GM18505 (cell line): ENCODE results near the gene MCMBP.
"Not testable (repeated sequence)": the region's sequence is repeated elsewhere in the genome, so short reads cannot be mapped to it uniquely, and the experiment has no call there.

Source experiments
- ATAC-seq: cut with Tn5 transposase; IDR thresholded peaks from one replicate; pipeline ENCODE4 v1.9.1; 2021; ENCODE audit not compliant: unreplicated experiment
- POLR2A ChIP-seq: IDR thresholded peaks from 4 replicates; pipeline ENCODE4 v1.6.1; 2011; ENCODE audit warnings: borderline replicate concordance; ENCODE audit not compliant: insufficient read depth, insufficient read length; ENCODE audit errors: extremely low read depth

MCMBP gene, protein sequence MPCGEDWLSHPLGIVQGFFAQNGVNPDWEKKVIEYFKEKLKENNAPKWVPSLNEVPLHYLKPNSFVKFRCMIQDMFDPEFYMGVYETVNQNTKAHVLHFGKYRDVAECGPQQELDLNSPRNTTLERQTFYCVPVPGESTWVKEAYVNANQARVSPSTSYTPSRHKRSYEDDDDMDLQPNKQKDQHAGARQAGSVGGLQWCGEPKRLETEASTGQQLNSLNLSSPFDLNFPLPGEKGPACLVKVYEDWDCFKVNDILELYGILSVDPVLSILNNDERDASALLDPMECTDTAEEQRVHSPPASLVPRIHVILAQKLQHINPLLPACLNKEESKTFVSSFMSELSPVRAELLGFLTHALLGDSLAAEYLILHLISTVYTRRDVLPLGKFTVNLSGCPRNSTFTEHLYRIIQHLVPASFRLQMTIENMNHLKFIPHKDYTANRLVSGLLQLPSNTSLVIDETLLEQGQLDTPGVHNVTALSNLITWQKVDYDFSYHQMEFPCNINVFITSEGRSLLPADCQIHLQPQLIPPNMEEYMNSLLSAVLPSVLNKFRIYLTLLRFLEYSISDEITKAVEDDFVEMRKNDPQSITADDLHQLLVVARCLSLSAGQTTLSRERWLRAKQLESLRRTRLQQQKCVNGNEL

DNA sequence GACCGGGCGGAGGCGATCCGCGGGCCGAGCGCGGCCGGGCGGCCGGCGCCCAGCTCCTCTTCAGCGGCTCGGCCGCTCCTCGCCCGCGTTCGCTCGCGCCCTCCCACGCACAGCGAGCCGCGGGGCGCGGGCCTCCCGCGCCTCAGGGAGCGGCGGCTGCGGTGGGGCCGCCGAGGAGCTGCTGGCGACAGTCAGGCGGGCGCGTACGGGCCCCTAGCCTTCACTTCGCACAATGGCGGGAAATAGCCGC is at the start of gene MCMBP:
Gene MCMBP, minus strand, starts transcription at position 234 of the 250 bp plus-strand sequence. CDS start 259 bp downstream, outside the sequence.
- peak; percentile 70 for TF ChIP-seq POLR2A
- peak; percentile 29 for ATAC-seq

DNA sequence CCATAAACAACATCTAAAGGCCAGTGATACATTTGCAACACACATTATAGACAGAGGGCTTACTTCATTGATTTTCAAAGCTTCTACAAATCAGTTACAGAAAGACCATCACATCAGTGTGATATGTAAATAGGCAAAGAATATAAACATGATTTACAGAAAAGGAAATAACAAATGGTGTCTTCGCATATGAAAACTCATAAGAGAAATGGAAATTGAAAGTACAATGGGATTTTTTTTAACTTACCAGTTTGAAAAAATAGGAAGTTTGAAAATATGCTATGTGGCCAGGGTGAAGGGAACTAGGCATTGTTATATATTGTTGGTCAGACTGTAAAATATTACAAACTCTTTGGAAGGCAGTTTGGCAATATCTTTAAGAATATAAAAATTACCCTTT is 47.2 kb upstream of the MCMBP start:
- TF ChIP-seq POLR2A = no peak

DNA sequence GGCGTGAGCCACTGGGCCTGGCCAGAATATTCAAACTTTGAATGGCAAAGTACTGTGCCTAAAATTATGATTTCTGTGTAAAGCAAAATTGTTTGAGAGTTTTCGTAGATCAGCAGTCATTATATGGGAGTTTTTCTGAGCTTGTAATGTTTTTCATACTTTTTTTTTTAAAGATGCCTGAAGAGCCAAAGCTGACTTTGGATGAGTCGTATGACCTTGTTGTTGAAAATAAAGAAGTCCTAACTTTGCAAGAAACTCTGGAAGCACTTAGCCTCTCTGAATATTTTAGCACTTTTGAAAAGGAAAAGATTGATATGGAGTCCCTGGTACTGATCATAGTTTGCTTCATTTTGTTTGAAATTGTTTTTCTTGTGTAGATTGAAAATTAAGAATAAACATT is 46.6 kb upstream of the MCMBP start:
- ATAC-seq = no peak

More for the DNA sequence above, 47.2 kb upstream of the MCMBP start:
- peak; percentile 56 for ATAC-seq

DNA sequence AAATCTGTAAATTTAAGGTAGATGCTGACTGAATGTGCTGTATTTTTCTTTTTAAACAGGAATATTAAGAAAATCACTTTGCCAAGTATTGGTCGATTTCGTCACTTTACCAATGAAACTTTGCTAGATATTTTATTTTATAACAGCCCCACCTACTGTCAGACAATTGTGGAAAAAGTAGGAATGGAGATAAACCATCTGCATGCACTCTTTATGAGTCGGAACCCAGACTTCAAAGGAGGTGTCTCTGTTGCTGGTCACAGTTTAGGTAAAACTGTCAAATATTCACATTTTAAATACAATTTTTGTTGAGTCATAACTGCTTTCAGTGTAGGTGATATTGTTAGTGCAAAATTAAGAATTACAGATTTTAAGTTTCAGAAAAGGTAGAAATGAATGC is 45.1 kb upstream of the MCMBP start:
- TF ChIP-seq POLR2A = no peak
- no peak for ATAC-seq

More for the DNA sequence above, 46.6 kb upstream of the MCMBP start:
- no peak for TF ChIP-seq POLR2A

DNA sequence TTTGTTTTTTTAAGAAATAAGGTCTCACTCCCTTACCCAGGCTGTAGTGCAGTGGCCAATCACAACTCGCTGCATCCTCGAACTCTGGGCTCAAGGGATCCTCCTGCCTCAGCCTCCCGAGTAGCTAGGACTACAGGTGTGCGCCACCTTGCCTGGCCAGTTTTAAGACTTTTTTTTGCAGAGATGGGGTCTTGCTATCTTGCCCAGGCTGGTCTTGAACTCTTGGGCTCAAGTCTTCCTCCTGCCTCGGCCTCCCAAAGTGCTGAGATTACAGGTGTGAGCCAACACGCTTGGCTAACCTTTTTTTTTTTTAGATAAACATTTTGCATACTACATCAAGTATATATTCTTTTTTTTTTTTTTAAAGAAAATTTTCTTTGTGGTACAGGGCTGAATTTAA is 38.0 kb upstream of the MCMBP start:
- ATAC-seq = no peak
- no peak for TF ChIP-seq POLR2A

DNA sequence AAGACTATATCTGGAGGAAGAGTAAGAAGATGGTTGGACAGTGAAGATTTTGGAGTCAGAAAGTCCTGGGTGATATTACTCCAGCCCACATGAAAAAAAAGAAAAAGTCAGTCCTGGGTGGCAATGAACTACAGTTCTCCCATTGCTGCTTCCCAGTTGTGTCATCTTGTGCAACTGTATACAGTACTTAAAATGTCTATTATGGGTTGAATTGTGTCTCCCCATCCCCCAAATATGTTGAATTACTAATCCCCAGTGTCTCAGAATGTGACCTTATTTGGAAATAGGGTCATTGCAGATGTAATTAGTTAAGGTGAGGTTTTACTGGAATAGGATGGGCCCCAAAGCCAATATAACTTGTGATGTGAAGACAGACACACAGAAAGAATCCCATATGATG is 35.5 kb upstream of the MCMBP start:
- TF ChIP-seq POLR2A = no peak
- no peak for ATAC-seq

DNA sequence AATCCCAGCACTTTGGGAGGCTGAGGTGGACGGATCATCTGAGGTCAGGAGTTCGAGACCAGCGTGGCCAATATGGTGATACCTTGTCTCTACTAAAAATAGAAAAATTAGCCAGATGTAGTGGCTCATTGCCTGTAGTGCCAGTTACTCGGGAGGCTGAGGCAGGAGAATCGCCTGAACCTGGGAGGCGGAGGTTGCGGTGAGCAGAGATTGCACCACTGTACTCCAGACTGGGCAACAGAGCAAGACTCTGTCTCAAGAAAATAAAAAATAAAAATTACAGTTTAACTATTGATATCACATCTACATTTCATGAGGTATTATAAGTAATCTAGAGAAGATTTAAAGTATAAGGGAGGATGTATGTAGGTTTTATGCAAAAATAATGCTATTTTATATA is 35.1 kb upstream of the MCMBP start:
- ATAC-seq = not testable (repeated sequence)

DNA sequence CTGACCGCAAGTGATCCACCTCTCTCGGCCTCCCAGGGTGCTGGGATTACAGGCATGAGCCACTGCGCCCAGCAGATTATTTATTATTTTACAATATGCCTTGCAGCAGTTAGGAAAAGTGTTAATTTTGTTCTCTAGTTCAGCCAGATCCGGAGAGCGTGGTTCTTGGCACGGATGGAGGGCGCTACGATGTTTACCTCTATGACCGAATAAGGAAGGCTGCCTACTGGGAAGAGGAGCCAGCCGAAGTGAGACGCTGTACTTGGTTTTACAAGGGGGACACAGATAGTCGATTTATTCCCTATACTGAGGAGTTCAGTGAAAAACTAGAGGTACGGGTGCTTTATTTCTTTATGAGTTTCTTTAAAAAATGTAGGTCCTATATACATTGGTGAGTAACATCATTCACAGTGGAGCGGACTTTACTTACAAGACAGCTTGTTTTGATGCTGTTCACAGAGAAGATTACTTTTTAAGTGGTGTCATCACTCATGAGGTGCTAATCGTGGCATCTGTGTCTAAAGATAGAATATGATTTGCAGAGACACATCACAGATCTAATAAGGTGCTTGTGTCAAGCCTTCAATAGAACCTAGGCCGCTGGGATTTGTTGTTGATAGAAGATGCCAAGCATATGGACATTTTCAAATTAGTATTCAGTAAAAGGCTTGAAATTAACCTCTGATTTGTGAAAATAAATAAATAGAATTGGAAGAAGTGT is 31.5 kb upstream of the MCMBP start:
- no peak for ATAC-seq
- TF ChIP-seq POLR2A = no peak

DNA sequence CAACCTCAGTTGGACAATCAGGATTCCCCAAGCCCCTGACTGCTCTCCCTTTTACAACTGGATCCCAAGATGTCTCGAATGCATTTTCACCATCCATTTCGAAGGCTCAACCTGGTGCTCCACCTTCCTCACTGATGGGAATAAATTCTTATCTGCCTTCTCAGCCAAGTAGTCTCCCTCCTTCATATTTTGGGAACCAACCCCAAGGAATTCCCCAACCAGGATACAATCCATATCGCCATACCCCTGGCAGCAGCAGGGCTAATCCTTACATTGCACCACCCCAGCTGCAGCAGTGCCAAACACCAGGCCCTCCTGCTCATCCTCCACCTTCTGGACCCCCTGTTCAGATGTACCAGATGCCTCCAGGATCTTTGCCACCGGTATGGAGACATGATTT is 25.9 kb upstream of the MCMBP start:
- TF ChIP-seq POLR2A = no peak
- no peak for ATAC-seq

DNA sequence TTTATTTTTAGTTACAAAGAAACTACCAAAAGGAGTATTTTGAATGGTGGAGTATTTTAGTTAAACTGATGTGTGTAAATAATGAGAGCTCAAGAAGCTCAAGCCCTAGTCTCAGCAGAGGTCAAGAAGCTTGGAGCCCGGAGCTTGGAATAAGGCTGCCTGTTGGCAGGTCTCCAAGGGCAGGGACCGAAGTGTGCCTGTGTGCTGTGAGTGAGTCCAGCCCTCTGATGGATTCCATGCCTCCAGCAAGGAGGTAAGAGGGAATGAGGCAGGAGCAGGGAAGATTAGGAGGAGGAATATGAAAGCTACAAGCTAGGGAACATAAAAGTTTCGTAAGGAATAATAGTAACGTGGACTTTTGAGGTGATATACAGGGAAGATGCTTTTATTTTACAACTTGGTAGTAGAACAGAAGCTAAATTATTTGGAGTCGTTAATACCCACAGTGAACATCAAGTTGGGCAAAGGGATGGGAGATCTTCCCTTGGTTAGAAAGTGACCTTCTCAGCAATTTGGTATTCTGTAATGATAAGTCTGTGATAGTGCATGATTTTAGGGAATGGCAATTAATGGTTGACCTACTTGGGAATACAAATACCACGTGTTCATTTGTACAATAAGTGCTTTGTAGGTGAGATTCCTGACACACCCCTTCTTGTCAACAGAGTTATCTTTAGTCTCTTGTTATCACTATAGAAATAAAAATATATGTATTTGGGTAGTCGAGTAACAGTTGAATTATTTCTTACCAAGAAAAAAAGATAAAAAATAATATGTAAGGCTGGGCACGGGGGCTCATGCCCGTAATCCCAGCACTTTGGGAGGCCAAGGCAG is 24.5 kb upstream of the MCMBP start:
- no peak for TF ChIP-seq POLR2A
- ATAC-seq = no peak

DNA sequence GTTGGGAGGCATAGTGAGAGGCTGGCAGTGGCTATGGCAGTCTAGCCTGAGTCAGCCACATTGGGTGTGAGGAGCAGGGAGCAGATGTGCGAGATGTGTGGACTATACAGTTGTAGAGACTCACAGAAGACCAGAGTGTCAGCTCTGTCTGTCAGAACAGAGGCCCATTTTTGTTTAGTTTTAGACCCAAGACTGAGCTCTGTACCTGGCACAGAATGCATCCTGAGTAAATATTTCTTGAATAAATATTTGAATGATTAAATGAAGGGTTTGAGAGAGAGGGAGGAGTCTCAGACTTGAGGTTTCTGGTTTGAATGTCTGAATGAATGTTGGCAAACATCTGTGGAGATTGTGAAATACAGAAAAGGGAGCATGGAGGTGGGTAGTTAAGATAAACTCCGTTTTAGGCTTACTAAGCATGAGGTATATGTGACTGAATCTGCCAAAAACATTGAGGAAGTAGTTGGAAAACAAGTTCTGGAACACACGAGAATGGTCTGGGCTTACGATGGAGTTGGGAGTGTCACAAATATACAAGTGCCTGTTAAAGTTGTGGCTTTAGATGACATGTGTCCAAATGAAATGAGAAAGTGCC is 23.5 kb upstream of the MCMBP start:
- TF ChIP-seq POLR2A = no peak
- no peak for ATAC-seq

DNA sequence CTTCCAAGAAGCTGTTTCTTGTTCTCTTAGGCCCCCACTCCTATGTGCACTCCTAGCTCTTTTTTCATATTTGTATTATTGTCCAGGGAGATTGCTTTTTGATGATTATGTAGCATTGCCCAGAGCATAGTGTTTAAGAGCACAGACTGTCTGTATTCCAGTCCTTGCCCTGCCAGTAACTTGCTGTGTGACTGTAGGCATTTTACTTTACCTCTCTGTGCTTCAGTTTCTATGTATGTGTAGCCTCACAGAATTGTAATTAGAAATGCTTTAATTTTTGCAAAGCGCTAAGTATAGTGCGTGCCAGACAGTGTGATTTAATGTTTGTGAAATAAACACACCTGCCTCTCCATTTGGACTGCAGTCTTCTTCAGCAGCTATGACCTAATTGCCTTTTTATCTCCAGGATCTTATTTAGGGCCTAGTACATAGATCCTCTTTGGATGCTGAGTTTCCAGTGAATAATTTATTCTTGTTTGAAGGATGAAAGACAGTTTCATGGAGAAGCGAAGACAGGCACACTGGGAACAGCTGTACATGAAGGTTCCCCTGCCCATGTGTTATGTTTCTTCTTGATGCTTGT is 21.3 kb upstream of the MCMBP start:
- ATAC-seq = no peak
- no peak for TF ChIP-seq POLR2A

DNA sequence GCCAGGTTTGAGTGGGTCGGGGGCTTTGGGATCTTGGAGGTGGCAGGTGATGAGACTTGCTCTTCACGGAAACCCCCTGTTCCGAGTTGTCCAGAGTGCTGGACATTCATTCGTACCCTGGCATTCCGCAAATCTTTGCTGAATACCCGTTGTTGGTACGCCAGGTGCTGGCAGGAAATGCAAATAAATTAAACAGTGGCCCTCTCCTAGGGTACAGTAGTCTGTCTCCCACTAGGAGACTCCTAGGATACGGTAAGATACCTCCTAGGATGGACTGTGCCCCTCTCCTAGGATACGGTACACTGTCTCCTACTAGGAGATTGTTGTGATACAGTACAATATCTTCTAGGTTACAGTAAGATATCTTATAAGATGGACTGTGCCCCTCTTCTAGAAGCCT is 20.4 kb upstream of the MCMBP start:
- ATAC-seq = no peak
- TF ChIP-seq POLR2A = no peak
